H7 (cell line): ENCODE measurements around the gene MRGPRF. TPM values are rescaled to one million over a fixed set of nuclear protein-coding genes. Genes with fewer than 3 reads are reported as not detected.

Experiments
- DNase-seq: peaks from one replicate; pipeline ENCODE4 v3.0.0; 2012
- H3K27me3 ChIP-seq: 2 replicates; pipeline ENCODE4 v1.6.0; 2011; ENCODE audit warnings: mild to moderate bottlenecking, low read length; ENCODE audit not compliant: control insufficient read depth, insufficient read depth
- H3K36me3 ChIP-seq: replicated peaks from 2 replicates; pipeline ENCODE4 v1.5.1; 2011; ENCODE audit warnings: low read length; ENCODE audit not compliant: control insufficient read depth, insufficient read depth
- H3K4me3 ChIP-seq: 2 replicates; pipeline ENCODE4 v1.5.1; 2011; ENCODE audit warnings: low read depth, mild to moderate bottlenecking, control low read depth, low read length, moderate library complexity; ENCODE audit not compliant: insufficient read depth
- total RNA-seq: library from RNA; depleted of rRNA; stranded (reverse); fragments of >200 nt; shearing (Covaris generic); gene quantifications from 2 replicates; pipeline ENCODE4 v1.2.3, GENCODE V29; 2014

MRGPRF gene
- total RNA-seq, 1 experiment from 2014 or later: 6.5 TPM

GRCh38 chr11:69014898-69015549, 2.0 kb upstream of the MRGPRF start:
- Histone ChIP-seq H3K4me3 (no peak overlapping the region), H3K27me3 (peaks cover 4% of the 10 kb centered on the region), H3K36me3 (no peaks in the 10 kb centered on the region)
- DNase-seq: peak; percentile 68

- H3K36me3 ChIP-seq: no peaks in the 10 kb centered on the region
- H3K27me3 ChIP-seq: peaks cover 4% of the 10 kb centered on the region
- peak; percentile 67 for DNase-seq
- H3K4me3 ChIP-seq: no peak overlapping the region; the same call in 1 of the 2 replicates
Measured at GRCh38 chr11:69014084-69014851, 1.2 kb upstream of the MRGPRF start.

GRCh38 chr11:69012092-69013008, 696 bp downstream of the MRGPRF start:
- peak; percentile 74 for DNase-seq
- peak overlapping the region; percentile 47 for H3K4me3 ChIP-seq
- H3K36me3 ChIP-seq: no peaks in the 10 kb centered on the region
- peaks cover 4% of the 10 kb centered on the region for H3K27me3 ChIP-seq

GRCh38 chr11:69011624-69012091, 1.4 kb downstream of the MRGPRF start:
- H3K27me3 ChIP-seq: peaks cover 4% of the 10 kb centered on the region
- DNase-seq: no peak
- H3K36me3 ChIP-seq: no peaks in the 10 kb centered on the region
- H3K4me3 ChIP-seq: no peak overlapping the region

- peak; percentile 99 for DNase-seq
- H3K27me3 ChIP-seq: peaks cover 4% of the 10 kb centered on the region
- H3K4me3 ChIP-seq: peak overlapping the region; percentile 28; the same call in 1 of the 2 replicates
- H3K36me3 ChIP-seq: no peaks in the 10 kb centered on the region
Measured at GRCh38 chr11:69010964-69011623, 2.0 kb downstream of the MRGPRF start.

GRCh38 chr11:69010361-69010891, 2.6 kb downstream of the MRGPRF start:
- peak; percentile 63 for DNase-seq
- H3K36me3 ChIP-seq: no peaks in the 10 kb centered on the region
- peak overlapping the region; percentile 28; the same call in 1 of the 2 replicates for H3K4me3 ChIP-seq
- H3K27me3 ChIP-seq: peaks cover 4% of the 10 kb centered on the region

- peak; percentile 53 for DNase-seq
- Histone ChIP-seq H3K36me3 (no peaks in the 10 kb centered on the region), H3K4me3 (no peak overlapping the region), H3K27me3 (peaks cover 4% of the 10 kb centered on the region)
Measured at GRCh38 chr11:69009441-69010211, 3.4 kb downstream of the MRGPRF start.

GRCh38 chr11:69008737-69009440, 4.2 kb downstream of the MRGPRF start:
- DNase-seq: peak; percentile 66
- no peak overlapping the region for H3K4me3 ChIP-seq
- H3K36me3 ChIP-seq: no peaks in the 10 kb centered on the region
- peaks cover under 1% of the 10 kb centered on the region for H3K27me3 ChIP-seq

- DNase-seq: peak; percentile 44
- Histone ChIP-seq H3K4me3 (no peak overlapping the region), H3K27me3 (no peaks in the 10 kb centered on the region), H3K36me3 (no peaks in the 10 kb centered on the region)
Measured at GRCh38 chr11:69007975-69008381, 5.1 kb downstream of the MRGPRF start.

GRCh38 chr11:69006816-69007215, 6.2 kb downstream of the MRGPRF start:
- H3K4me3 ChIP-seq: no peak overlapping the region
- H3K36me3 ChIP-seq: no peaks in the 10 kb centered on the region
- no peak for DNase-seq
- H3K27me3 ChIP-seq: no peaks in the 10 kb centered on the region

GRCh38 chr11:69005631-69006368, 7.2 kb downstream of the MRGPRF start:
- DNase-seq: peak; percentile 52
- Histone ChIP-seq H3K4me3 (no peak overlapping the region), H3K36me3 (no peaks in the 10 kb centered on the region), H3K27me3 (no peaks in the 10 kb centered on the region)

GRCh38 chr11:69005183-69005630, 7.8 kb downstream of the MRGPRF start:
- no peaks in the 10 kb centered on the region for H3K36me3 ChIP-seq
- DNase-seq: peak; percentile 47

More at GRCh38 chr11:69005183-69005630, 7.8 kb downstream of the MRGPRF start:
- H3K4me3 ChIP-seq: no peak overlapping the region
- no peaks in the 10 kb centered on the region for H3K27me3 ChIP-seq
